Measurements from ENCODE around the gene PTPN6. TPM values are rescaled to one million over a fixed set of nuclear protein-coding genes. Genes with fewer than 3 reads are reported as not detected.

The PTPN6 gene
- total and polyA plus RNA-seq, 2 of the 13 experiments (the other 11 are each of a cell fraction or from before 2014, with no cell fraction given), result 10.5 to 10.6 TPM

DNA sequence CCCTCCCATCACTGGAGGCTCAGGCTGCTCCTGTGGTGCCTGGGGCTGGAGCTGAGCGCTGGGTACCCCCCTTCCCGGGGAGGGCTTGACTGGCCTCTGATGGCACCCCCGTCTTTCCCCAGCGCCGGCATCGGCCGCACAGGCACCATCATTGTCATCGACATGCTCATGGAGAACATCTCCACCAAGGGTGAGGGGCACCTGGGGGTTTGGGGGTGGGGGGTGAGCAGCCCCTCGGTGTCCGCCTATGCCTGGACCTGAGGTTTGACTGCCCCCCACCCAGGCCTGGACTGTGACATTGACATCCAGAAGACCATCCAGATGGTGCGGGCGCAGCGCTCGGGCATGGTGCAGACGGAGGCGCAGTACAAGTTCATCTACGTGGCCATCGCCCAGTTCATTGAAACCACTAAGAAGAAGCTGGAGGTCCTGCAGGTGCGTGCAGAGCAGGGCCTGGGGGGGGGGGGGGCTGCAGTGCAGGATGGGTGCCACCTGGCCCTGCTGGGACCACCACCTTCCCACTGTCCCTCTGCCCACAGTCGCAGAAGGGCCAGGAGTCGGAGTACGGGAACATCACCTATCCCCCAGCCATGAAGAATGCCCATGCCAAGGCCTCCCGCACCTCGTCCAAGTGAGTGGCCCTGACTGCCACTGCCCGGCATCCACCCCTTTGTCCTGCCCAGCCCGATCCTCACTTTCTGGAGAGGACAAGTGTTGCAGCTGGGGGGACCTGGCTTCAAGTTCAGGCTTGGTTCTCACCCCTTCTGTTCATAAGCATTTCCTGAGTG, 8.8 kb downstream of the PTPN6 start:
- DNase-seq (ENCODE audit: low spot score) (no peak), ATAC-seq (no peak), FAIRE-seq (no peak)
- BruUV-seq (replicated peaks), result no TSS peak
- in situ Hi-C loops (cut with HindIII; ENCODE audit: extremely low pct_ligation_motif_present, low pct_unique_long_range_greater_than_20kb) (no loop called here), intact Hi-C loops (cut with micrococcal nuclease; ENCODE audit: unreplicated experiment) (no loop called here)
- H2AFZ ChIP-seq (ENCODE audit: low read length), result no peak overlapping the region
- no peak for TF ChIP-seq ZNF660 (CRISPR knock-in tag; IDR thresholded peaks at IDR 0.05; ENCODE audit: borderline replicate concordance, low read depth)
- 92% methylated on average over 13 of the region's 26 CpGs for whole genome bisulfite sequencing (ENCODE audit: low lambda C conversion rate)
- no peak overlapping the region for H3K4me2 ChIP-seq (ENCODE audit: low read depth, low read length)
- no peaks in the 10 kb centered on the region for H3K9me3 ChIP-seq (ENCODE audit: low read length)
- no peaks in the 10 kb centered on the region; a peak in 1 of 5 replicates for H3K36me3 ChIP-seq (replicated peaks in 1 of 2; ENCODE audit: control insufficient read depth in 1 of 2, insufficient read depth in 2 of 2, low read length in 2 of 2)
- CTCF ChIA-PET (ENCODE audit: low intra/inter-chr PET ratio, low total read pairs), result no interaction called here
- no peaks in the 10 kb centered on the region for H3K79me2 ChIP-seq (ENCODE audit: insufficient read depth, low read length)
- no peak overlapping the region for H3K27ac ChIP-seq (ENCODE audit: extremely low read length, insufficient read depth, low read length)
- no peak overlapping the region for H3K9ac ChIP-seq (ENCODE audit: insufficient read depth, low read depth, low read length)
- POLR2A ChIA-PET, result interaction anchor here (3.4 to 8.0 kb wide), 2 partner anchors 14 to 58 kb away, joined by 16 to 180 read pairs; partner anchors contain the start of genes C12orf57, LPCAT3 and RNU7-1
- peaks cover 33% of the 10 kb centered on the region for H3K4me1 ChIP-seq (ENCODE audit: insufficient read depth, low read length)
- H4K20me1 ChIP-seq (ENCODE audit: insufficient read depth, low read length), result no peaks in the 10 kb centered on the region
- no peak overlapping the region for H3K4me3 ChIP-seq (replicated peaks in 1 of 3; ENCODE audit: insufficient read depth in 1 of 3, low read depth in 2 of 3, low read length in 3 of 3)
- no peaks in the 10 kb centered on the region for H3K27me3 ChIP-seq (ENCODE audit: control insufficient read depth in 1 of 2, insufficient read depth in 2 of 2, low read length in 2 of 2)

DNA sequence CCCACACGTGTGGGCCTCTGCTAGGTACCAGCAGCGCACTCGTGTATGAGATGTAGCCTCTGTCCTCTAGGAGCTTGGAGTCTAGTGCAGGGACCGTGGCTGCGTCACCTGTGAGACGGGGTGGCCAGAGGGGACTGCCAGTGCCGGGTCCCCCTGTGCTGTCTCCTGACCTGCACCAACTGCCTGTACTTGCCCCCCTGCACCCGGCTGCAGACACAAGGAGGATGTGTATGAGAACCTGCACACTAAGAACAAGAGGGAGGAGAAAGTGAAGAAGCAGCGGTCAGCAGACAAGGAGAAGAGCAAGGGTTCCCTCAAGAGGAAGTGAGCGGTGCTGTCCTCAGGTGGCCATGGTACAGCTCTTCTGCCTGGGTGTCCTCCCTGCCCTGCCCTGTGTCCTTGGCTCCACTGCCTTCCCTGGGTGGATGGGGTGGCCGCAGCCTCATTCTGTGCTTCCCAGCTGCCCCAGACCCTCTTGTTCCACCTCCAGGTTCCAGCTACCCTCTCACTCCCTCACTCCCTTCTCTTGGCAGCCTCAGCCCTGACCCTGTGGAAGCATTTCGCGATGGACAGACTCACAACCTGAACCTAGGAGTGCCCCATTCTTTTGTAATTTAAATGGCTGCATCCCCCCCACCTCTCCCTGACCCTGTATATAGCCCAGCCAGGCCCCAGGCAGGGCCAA, 9.6 kb downstream of the PTPN6 start:
- Histone ChIP-seq H3K9ac (ENCODE audit: insufficient read depth, low read depth, low read length) (no peak overlapping the region; the same call in 1 of the 2 replicates), H3K27ac (ENCODE audit: extremely low read length, insufficient read depth, low read length) (no peak overlapping the region), H3K9me3 (ENCODE audit: low read length) (no peaks in the 10 kb centered on the region), H4K20me1 (ENCODE audit: insufficient read depth, low read length) (no peaks in the 10 kb centered on the region), H3K79me2 (ENCODE audit: insufficient read depth, low read length) (no peaks in the 10 kb centered on the region), H3K4me1 (ENCODE audit: insufficient read depth, low read length) (peaks cover 39% of the 10 kb centered on the region), H3K27me3 (ENCODE audit: control insufficient read depth in 1 of 2, insufficient read depth in 2 of 2, low read length in 2 of 2) (no peaks in the 10 kb centered on the region), H3K4me2 (ENCODE audit: low read depth, low read length) (no peak overlapping the region), H3K36me3 (replicated peaks in 1 of 2; ENCODE audit: control insufficient read depth in 1 of 2, insufficient read depth in 2 of 2, low read length in 2 of 2) (peaks cover 4 to 7% of the 10 kb centered on the region in 2 experiments), H2AFZ (ENCODE audit: low read length) (no peak overlapping the region), H3K4me3 (replicated peaks in 1 of 3; ENCODE audit: insufficient read depth in 1 of 3, low read depth in 2 of 3, low read length in 3 of 3) (no peak overlapping the region)
- TF ChIP-seq TBX3 (IDR thresholded peaks at IDR 0.05; ENCODE audit: borderline replicate concordance), result no peak
- TF ChIP-seq FOXP4 (CRISPR knock-in tag; IDR thresholded peaks at IDR 0.05), result no peak
- no peak for TF ChIP-seq DPF2 (CRISPR knock-in tag; IDR thresholded peaks at IDR 0.05; ENCODE audit: borderline replicate concordance, low read depth)
- no peak for TF ChIP-seq BCL6 (CRISPR knock-in tag; IDR thresholded peaks at IDR 0.05)
- TF ChIP-seq STAG1 (CRISPR knock-in tag; IDR thresholded peaks at IDR 0.05), result peak; percentile 21; the same call in 1 of the 2 replicates
- TF ChIP-seq, protein P1, sequence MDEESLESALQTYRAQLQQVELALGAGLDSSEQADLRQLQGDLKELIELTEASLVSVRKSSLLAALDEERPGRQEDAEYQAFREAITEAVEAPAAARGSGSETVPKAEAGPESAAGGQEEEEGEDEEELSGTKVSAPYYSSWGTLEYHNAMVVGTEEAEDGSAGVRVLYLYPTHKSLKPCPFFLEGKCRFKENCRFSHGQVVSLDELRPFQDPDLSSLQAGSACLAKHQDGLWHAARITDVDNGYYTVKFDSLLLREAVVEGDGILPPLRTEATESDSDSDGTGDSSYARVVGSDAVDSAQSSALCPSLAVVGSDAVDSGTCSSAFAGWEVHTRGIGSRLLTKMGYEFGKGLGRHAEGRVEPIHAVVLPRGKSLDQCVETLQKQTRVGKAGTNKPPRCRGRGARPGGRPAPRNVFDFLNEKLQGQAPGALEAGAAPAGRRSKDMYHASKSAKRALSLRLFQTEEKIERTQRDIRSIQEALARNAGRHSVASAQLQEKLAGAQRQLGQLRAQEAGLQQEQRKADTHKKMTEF (CRISPR knock-in tag; IDR thresholded peaks at IDR 0.05), result no peak
- TF ChIP-seq TEAD3 (CRISPR knock-in tag; optimal IDR thresholded peaks at IDR 0.05; ENCODE audit: borderline replicate concordance), result no peak
- no peak for TF ChIP-seq ATF7-NPFF (CRISPR knock-in tag; IDR thresholded peaks at IDR 0.05; ENCODE audit: low read depth)
- TF ChIP-seq ZNF772 (CRISPR knock-in tag; IDR thresholded peaks at IDR 0.05), result no peak
- peak; percentile 38 for TF ChIP-seq CTCF (CRISPR knock-in tag; IDR thresholded peaks at IDR 0.05)
- ATAC-seq (no peak), FAIRE-seq (no peak), DNase-seq (ENCODE audit: low spot score) (no peak)
- CTCF ChIA-PET (ENCODE audit: low intra/inter-chr PET ratio, low total read pairs), result no interaction called here
- in situ Hi-C loops (cut with HindIII; ENCODE audit: extremely low pct_ligation_motif_present, low pct_unique_long_range_greater_than_20kb), result no loop called here
- intact Hi-C loops (cut with micrococcal nuclease; ENCODE audit: unreplicated experiment), result no loop called here
- WGBS (ENCODE audit: low lambda C conversion rate), result 96% methylated on average over 13 of the region's 13 CpGs
- POLR2A ChIA-PET, result interaction anchor here (1.7 to 8.0 kb wide), 3 partner anchors 15 to 57 kb away, joined by 6 to 180 read pairs (median 16); partner anchors contain the start of genes C12orf57, LPCAT3 and RNU7-1
- BruUV-seq (replicated peaks), result no TSS peak
